ENCODE data around the gene PPP1R13B.

- no peak for TF ChIP-seq CTCF (IDR thresholded peaks at IDR 0.05)
- no peak for TF ChIP-seq POLR2A (IDR thresholded peaks at IDR 0.05)
Observed at GRCh38 chr14:103834956-103835355, 12.4 kb downstream of the PPP1R13B start.

Data from esophagus squamous epithelium (tissue), 4 donors.